Effector memory CD8-positive, alpha-beta T cell (primary cell): ENCODE data around the gene PHLDB3.
A peak's percentile ranks its signal among the peaks of the same experiment; 100 is the strongest.

Experiments
- ATAC-seq: fragments of 150-1000 bp; cut with Tn5 transposase; replicated peaks from 2 replicates; pipeline ENCODE4 v1.10.0; 2021; ENCODE audit warnings: mild to moderate bottlenecking, moderate library complexity
- DNase-seq, 3 experiments: peaks; one replicate each; pipeline ENCODE4 v3.0.0; 2021
- H3K27ac Mint-ChIP-seq, 2 donors: one replicate each; pipeline ENCODE4 v1.8.0; 2022; ENCODE audit warnings: mild to moderate bottlenecking in 2 of 2, mixed read lengths in 2 of 2, moderate library complexity in 2 of 2
- H3K27me3 Mint-ChIP-seq, 2 donors: one replicate each; pipeline ENCODE4 v1.8.0; 2022; ENCODE audit warnings: mixed read lengths in 2 of 2
- H3K36me3 Mint-ChIP-seq: one replicate; pipeline ENCODE4 v1.8.0; 2022; ENCODE audit warnings: mild to moderate bottlenecking, moderate library complexity, mixed read lengths; ENCODE audit not compliant: insufficient read depth
- H3K4me1 Mint-ChIP-seq, 2 donors: one replicate each; pipeline ENCODE4 v1.8.0; 2022; ENCODE audit warnings: low read depth in 2 of 2, mixed read lengths in 2 of 2
- H3K4me3 Mint-ChIP-seq, 2 donors: one replicate each; pipeline ENCODE4 v1.8.0; 2022; ENCODE audit warnings: mild to moderate bottlenecking in 2 of 2, mixed read lengths in 2 of 2, moderate library complexity in 2 of 2
- H3K9me3 Mint-ChIP-seq, 2 donors: one replicate each; pipeline ENCODE4 v1.8.0; 2022; ENCODE audit warnings: mixed read lengths in 2 of 2

Gene PHLDB3

GRCh38 chr19:43538922-43539321 lies 34.4 kb upstream of the PHLDB3 start:
- Mint-ChIP-seq H3K27me3 (no peaks in the 10 kb centered on the region), H3K4me3 (no peak overlapping the region), H3K4me1 (peaks cover 8 to 11% of the 10 kb centered on the region in 2 donors), H3K9me3 (peaks cover 0 to 3% of the 10 kb centered on the region in 2 donors), H3K36me3 (peaks cover 20% of the 10 kb centered on the region), H3K27ac (no peak overlapping the region)
- DNase-seq (no peak), ATAC-seq (no peak)

- ATAC-seq (no peak), DNase-seq (peak in 1 of 3 experiments; percentile 6)
- Mint-ChIP-seq H3K27me3 (no peaks in the 10 kb centered on the region), H3K9me3 (peaks cover 0 to 3% of the 10 kb centered on the region in 2 donors), H3K27ac (peak overlapping the region in 1 of 2 donors; percentile 73), H3K4me1 (peaks cover 21 to 23% of the 10 kb centered on the region in 2 donors), H3K4me3 (peak overlapping the region in 1 of 2 donors; percentile 39), H3K36me3 (peaks cover 24% of the 10 kb centered on the region)
Measured at GRCh38 chr19:43534816-43535761, 30.5 kb upstream of the PHLDB3 start.

- Mint-ChIP-seq H3K27ac (peak overlapping the region; percentile 92), H3K36me3 (peaks cover 24% of the 10 kb centered on the region), H3K27me3 (no peaks in the 10 kb centered on the region), H3K4me1 (peaks cover 21 to 23% of the 10 kb centered on the region in 2 donors), H3K9me3 (peaks cover 0 to 3% of the 10 kb centered on the region in 2 donors), H3K4me3 (peak overlapping the region; percentile 95 to 96)
- ATAC-seq (no peak), DNase-seq (no peak)
Measured at GRCh38 chr19:43534305-43534815, 29.8 kb upstream of the PHLDB3 start.

DNA sequence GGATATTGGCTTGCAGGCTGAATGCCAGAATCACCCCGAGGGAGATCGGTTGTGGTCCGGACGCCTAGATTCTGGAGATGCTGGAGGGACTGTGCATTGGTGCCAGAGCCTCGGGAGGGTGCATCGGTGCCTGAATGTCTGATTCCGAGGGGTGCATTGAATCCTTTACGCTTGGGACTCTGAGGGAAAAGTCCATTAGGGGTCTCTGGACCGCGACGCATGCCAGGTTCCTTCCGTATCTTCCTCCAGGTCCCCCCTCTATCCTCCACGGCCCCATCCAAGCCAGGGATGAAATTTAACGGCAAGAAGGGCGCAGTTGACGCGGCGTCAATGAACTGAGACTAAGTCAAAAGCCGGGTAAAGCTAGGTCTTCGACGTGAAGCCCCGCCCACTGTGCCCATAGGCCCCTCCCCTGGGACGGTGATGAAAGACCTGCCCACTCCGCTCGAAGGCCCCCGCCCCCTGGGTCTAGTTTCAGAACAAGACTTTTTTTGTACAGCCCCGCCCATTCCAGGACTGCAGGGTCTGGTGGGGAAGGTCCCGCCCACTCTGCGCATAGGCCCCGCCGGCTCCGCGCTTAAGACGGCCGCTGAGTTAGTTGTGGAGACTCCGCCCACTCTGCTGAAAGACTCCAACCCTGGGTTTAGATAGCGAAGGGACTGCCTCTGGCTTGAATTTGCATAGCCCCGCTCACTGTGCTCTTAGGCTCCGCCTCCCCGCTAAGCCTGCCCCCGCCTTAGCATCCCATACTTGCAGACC lies 29.2 kb upstream of the PHLDB3 start:
- Mint-ChIP-seq H3K27me3 (no peaks in the 10 kb centered on the region), H3K4me3 (peak overlapping the region; percentile 95 to 96), H3K9me3 (no peaks in the 10 kb centered on the region), H3K27ac (peak overlapping the region; percentile 92), H3K36me3 (peaks cover 26% of the 10 kb centered on the region), H3K4me1 (peaks cover 21 to 23% of the 10 kb centered on the region in 2 donors)
- DNase-seq (peak; percentile 92 to 96 (median 93)), ATAC-seq (peak; percentile 72)

GRCh38 chr19:43532962-43533545 lies 28.5 kb upstream of the PHLDB3 start, which contains the start of gene ZNF575:
ZNF575 (plus strand) TSS chr19:43533188; CDS start chr19:43534423, 1,235 bp downstream.
- no peaks in the 10 kb centered on the region for H3K9me3 Mint-ChIP-seq
- peak; percentile 61 to 71 (median 70) for DNase-seq
- no peaks in the 10 kb centered on the region for H3K27me3 Mint-ChIP-seq
- peak within 1 kb of the TSS; percentile 95 to 96 for H3K4me3 Mint-ChIP-seq
- H3K27ac Mint-ChIP-seq, result peak within 1 kb of the TSS; percentile 92
- peaks cover 20% of the 10 kb centered on the region for H3K36me3 Mint-ChIP-seq
- H3K4me1 Mint-ChIP-seq, result peaks cover 21 to 23% of the 10 kb centered on the region in 2 donors
- peak; percentile 60 for ATAC-seq

DNA sequence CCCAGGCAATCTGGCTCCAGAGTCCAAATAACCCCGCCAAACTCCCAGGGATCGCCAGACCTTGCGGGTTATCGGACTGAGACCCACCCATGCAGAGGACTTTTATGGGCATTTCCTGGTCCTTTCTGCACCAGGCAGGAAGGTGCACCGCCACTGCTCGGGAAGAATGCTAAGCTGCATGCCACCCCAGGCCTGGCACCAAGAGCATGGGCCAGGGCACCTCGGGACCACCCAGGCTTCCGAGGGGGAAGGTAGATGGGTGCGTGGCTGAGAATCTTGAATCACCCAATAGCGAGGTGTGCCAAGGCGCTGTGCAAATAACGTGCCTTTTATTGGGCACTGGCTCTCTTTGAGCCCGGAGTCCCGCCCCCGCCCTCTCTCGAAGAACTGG lies 28.0 kb upstream of the PHLDB3 start:
- peak; percentile 6 for ATAC-seq
- H3K4me3 Mint-ChIP-seq, result peak overlapping the region; percentile 95 to 96
- H3K36me3 Mint-ChIP-seq, result peaks cover 17% of the 10 kb centered on the region
- H3K9me3 Mint-ChIP-seq, result no peaks in the 10 kb centered on the region
- H3K4me1 Mint-ChIP-seq, result peaks cover 21 to 23% of the 10 kb centered on the region in 2 donors
- peak overlapping the region; percentile 68 to 92 for H3K27ac Mint-ChIP-seq
- no peak for DNase-seq
- H3K27me3 Mint-ChIP-seq, result no peaks in the 10 kb centered on the region

GRCh38 chr19:43527860-43528622 lies 23.5 kb upstream of the PHLDB3 start:
- H3K36me3 Mint-ChIP-seq, result peaks cover 7% of the 10 kb centered on the region
- peaks cover 30 to 34% of the 10 kb centered on the region in 2 donors for H3K4me1 Mint-ChIP-seq
- no peaks in the 10 kb centered on the region for H3K27me3 Mint-ChIP-seq
- peak overlapping the region; percentile 79 to 93 for H3K4me3 Mint-ChIP-seq
- H3K27ac Mint-ChIP-seq, result no peak overlapping the region
- DNase-seq (no peak), ATAC-seq (no peak)
- no peaks in the 10 kb centered on the region for H3K9me3 Mint-ChIP-seq

DNA sequence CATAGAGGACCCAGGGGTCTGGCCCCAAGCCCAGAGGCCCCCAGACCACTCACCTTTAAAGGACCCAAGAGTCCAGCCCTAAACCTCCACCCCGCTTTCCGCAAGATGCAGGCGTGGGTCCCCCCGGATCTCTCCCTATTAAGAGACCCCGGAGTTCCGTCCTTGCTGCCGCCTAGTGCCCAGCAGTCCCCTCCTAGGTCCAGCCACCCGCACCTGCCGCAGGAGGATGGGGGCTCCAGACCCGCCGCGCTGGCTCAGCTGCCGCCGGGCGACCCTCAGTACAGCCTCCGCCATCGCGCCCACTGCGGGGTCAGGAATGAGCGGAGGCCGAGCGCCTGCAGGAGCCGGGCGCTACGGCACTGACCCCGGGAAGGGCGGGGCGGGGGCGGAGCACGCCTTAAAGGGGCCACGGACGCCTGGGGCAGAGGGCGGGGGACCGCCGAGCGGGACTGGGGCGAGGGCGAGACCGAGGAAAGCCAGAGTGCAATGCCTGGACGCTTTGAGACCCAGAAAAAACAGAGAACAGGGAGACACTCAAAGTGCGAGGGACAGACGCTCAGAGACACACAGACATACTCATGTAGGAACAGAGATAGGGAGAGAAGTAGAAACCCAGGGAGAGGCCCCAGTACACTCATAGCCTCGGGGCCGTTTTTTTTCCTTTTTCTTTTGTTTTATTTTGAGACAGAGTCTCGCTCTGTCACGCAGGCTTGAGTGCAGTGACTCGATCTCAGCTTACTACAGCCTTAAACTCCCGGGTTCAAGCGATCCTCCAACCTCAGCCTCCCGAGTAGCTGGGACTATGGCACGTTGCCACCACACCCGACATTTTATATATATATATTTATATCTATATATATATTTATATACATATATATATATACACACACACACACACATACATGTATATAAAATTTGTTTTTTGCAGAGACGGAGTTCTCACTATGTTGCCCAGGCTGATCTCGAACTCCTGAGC lies 22.6 kb upstream of the PHLDB3 start, which contains the start of gene ETHE1:
ETHE1 (minus strand) TSS at position 318 of the 976 bp plus-strand sequence; CDS start at position 294, 24 bp downstream.
- Mint-ChIP-seq H3K9me3 (no peaks in the 10 kb centered on the region), H3K4me3 (peak within 1 kb of the TSS; percentile 79 to 93), H3K27ac (peak within 1 kb of the TSS; percentile 71 to 74), H3K4me1 (peaks cover 23 to 31% of the 10 kb centered on the region in 2 donors), H3K27me3 (no peaks in the 10 kb centered on the region), H3K36me3 (peaks cover 4% of the 10 kb centered on the region)
- peak; percentile 84 for ATAC-seq
- DNase-seq, result peak; percentile 55 to 61 (median 58)

- DNase-seq (no peak), ATAC-seq (peak; percentile 21)
- Mint-ChIP-seq H3K36me3 (peaks cover 6% of the 10 kb centered on the region), H3K4me1 (peaks cover 23 to 31% of the 10 kb centered on the region in 2 donors), H3K9me3 (no peaks in the 10 kb centered on the region), H3K4me3 (peak overlapping the region; percentile 79 to 93), H3K27ac (peak overlapping the region; percentile 71 to 74), H3K27me3 (no peaks in the 10 kb centered on the region)
Measured at GRCh38 chr19:43525836-43526771, 21.6 kb upstream of the PHLDB3 start.

GRCh38 chr19:43524922-43525835 lies 20.6 kb upstream of the PHLDB3 start:
- Mint-ChIP-seq H3K4me3 (peak overlapping the region; percentile 79 to 93), H3K36me3 (peaks cover 11% of the 10 kb centered on the region), H3K9me3 (no peaks in the 10 kb centered on the region), H3K4me1 (peaks cover 23 to 31% of the 10 kb centered on the region in 2 donors), H3K27me3 (no peaks in the 10 kb centered on the region), H3K27ac (peak overlapping the region; percentile 71 to 74)
- peak; percentile 62 for ATAC-seq
- peak in 1 of 3 experiments; percentile 7 for DNase-seq
